Heart right ventricle (tissue), 16 donors: ENCODE results near the gene BAZ1B. TPM values are rescaled to one million over a fixed set of nuclear protein-coding genes. Genes with fewer than 3 reads are reported as not detected.
"Not testable (repeated sequence)": the region's sequence is repeated elsewhere in the genome, so short reads cannot be mapped to it uniquely, and the experiment has no call there.

Source experiments
- ATAC-seq, 8 donors: fragments of 200-7000 bp; cut with Tn5 transposase; one replicate each; pipeline ENCODE4 v1.9.1; 2020; ENCODE audit warnings: mild to moderate bottlenecking in 8 of 8, moderate library complexity in 8 of 8, moderate number of reproducible peaks in 1 of 8
- DNase-seq, 2 donors: peaks; one replicate each; pipeline ENCODE4 v3.0.0-alpha.2; 2020
- H3K27ac ChIP-seq, 10 donors: fragments of 200-600 bp; sonication (generic) in 2 of 10; one replicate each; pipeline versions ENCODE4 v1.5.0 to v1.8.0; 2020 to 2022; ENCODE audit warnings: mild to moderate bottlenecking in 3 of 10
- H3K27me3 ChIP-seq, 7 donors: fragments of 200-600 bp; one replicate each; pipeline ENCODE4 v1.8.0; 2021 to 2022; ENCODE audit warnings: mild to moderate bottlenecking in 2 of 7
- H3K36me3 ChIP-seq, 9 donors: fragments of 200-600 bp; sonication (generic) in 1 of 9; one replicate each; pipeline versions ENCODE4 v1.5.0 to v1.8.0; 2020 to 2022; ENCODE audit warnings: mild to moderate bottlenecking in 2 of 9
- H3K4me1 ChIP-seq, 9 donors: fragments of 200-600 bp; sonication (generic) in 1 of 9; one replicate each; pipeline versions ENCODE4 v1.5.0 to v1.8.0; 2020 to 2022; ENCODE audit warnings: mild to moderate bottlenecking in 4 of 9
- H3K4me3 ChIP-seq, 10 donors: fragments of 200-600 bp; sonication (generic) in 2 of 10; one replicate each; pipeline versions ENCODE4 v1.5.0 to v1.8.0; 2020 to 2022; ENCODE audit warnings: mild to moderate bottlenecking in 7 of 10, moderate library complexity in 2 of 10
- H3K9me3 ChIP-seq, 11 donors: fragments of 200-600 bp in 10 of 11; sonication (generic) in 2 of 11; one replicate each; pipeline versions ENCODE4 v1.5.0 to v1.8.0; 2013 to 2022; ENCODE audit warnings: mild to moderate bottlenecking in 2 of 11, control low read depth in 1 of 11, moderate library complexity in 1 of 11
- CTCF ChIP-seq, 9 donors: fragments of 200-600 bp; sonication (generic) in 2 of 9; IDR thresholded peaks; one replicate each; pipeline versions ENCODE4 v1.5.0 to v1.8.0; 2021 to 2022; ENCODE audit warnings: antibody characterized with exemption in 9 of 9, mild to moderate bottlenecking in 5 of 9, moderate library complexity in 1 of 9
- WGBS, 2 donors: extraction: QIAGEN DNeasy Blood & Tissue Kit; methylation state at CpG; one replicate each; pipeline ENCODE4 v1.1.7; 2013; ENCODE audit warnings: inconsistent platforms in 1 of 2; 5-methylcytosine and 5-hydroxymethylcytosine counted together
- intact Hi-C, 10 donors: fragments of 100-400 bp; cut with DNase I; formaldehyde crosslinking; loops; one replicate each; pipeline versions ENCODE4 v1.11.1 to v1.14.2; 2022
- polyA plus RNA-seq, 2 donors: library from polyadenylated mRNA; stranded (reverse); fragments of 200-250 nt; gene quantifications; one replicate each; pipeline ENCODE4 v1.2.3, GENCODE V29; 2013
- total RNA-seq, 10 donors: library from RNA; stranded (reverse); fragmentation: NEBNext Ultra II Directional in 3 of 10; extraction: Animal tissue kit (Norgen Biotek cat#: 25700) in 3 of 10; gene quantifications; one replicate each; pipeline versions ENCODE4 v1.2.1 to v1.2.4, GENCODE V29; 2021 to 2023
- donor health status: Arrhythmogenic right ventricular cardiomyopathy.
- donor health status: ischemic (EF 13 %, LVEDD 7.1; RV severe dilation, severe dysfunction).
- donor health status: healthy with polysubstance abuse.
- donor health status: DM: no; HTN: yes; CAD: no.
- donor health status: DM: no; HTN: no; CAD: no.
- donor health status: ischemic (EF 25% LVEDD 6.9; RV normal size, moderate dysfunction).
- donor health status: ischemic (EF 25% LVEDD 5.7; RV mildly dilated, moderate dysfunction).
- donor health status: healthy.
- donor health status: DM: yes; HTN: yes; CAD: no.
- donor health status: Ischemic cardiomyopathy.
- donor health status: ischemic (EF 35%, LVEDD 5.7; RV mildly dilated, moderate dysfunction).
- donor health status: nonischemic (EF 11% LVEDD 7.7; RV severe dilation, severe dysfunction).
- donor health status: DM: yes; HTN: yes; CAD: no.
- donor health status: PGD.
- donor health status: ischemic (EF 29% LVEDD 5.4; RV normal size, mild dysfunction).
- donor health status: nonischemic (EF 23%, LVEDD 6.1; RV moderate dilation, normal function).

BAZ1B gene
- total and polyA plus RNA-seq, 12 donors, result 11.7 to 49.9 (median 39.5) TPM

- Histone ChIP-seq H3K27me3 (no peaks in the 10 kb centered on the region), H3K4me1 (no peaks in the 10 kb centered on the region), H3K9me3 (no peaks in the 10 kb centered on the region), H3K36me3 (peaks cover 0 to 100% (median 71%) of the 10 kb centered on the region in 9 donors), H3K27ac (no peak overlapping the region), H3K4me3 (no peak overlapping the region)
- WGBS, 2 donors, result 95 to 97% methylated on average over 7 of the region's 7 CpGs
- no peak for DNase-seq
- no peak for ATAC-seq
- TF ChIP-seq CTCF (IDR thresholded peaks at IDR 0.05), result no peak
- intact Hi-C loops, result no loop called here
Measured at GRCh38 chr7:73496626-73497025, 25.5 kb downstream of the BAZ1B start.

- H3K36me3 ChIP-seq, result peaks cover 0 to 100% (median 63%) of the 10 kb centered on the region in 9 donors
- H3K4me1 ChIP-seq, DNase-seq, H3K4me3 ChIP-seq, H3K27ac ChIP-seq, intact Hi-C loops, ATAC-seq, H3K27me3 ChIP-seq, H3K9me3 ChIP-seq: not testable (repeated sequence)
- 92 to 97% methylated on average over 2 of the region's 2 CpGs for WGBS, 2 donors
Measured at GRCh38 chr7:73495507-73495906, 26.6 kb downstream of the BAZ1B start.

GRCh38 chr7:73489976-73490375 is 32.1 kb downstream of the BAZ1B start:
- no peak for DNase-seq
- H3K36me3 ChIP-seq, result peaks cover 0 to 100% (median 38%) of the 10 kb centered on the region in 9 donors
- H3K27ac ChIP-seq, result no peak overlapping the region
- TF ChIP-seq CTCF (IDR thresholded peaks at IDR 0.05), result no peak
- H3K27me3 ChIP-seq, result no peaks in the 10 kb centered on the region
- no peaks in the 10 kb centered on the region for H3K9me3 ChIP-seq
- intact Hi-C loops, result no loop called here
- no peak for ATAC-seq
- no peak overlapping the region for H3K4me3 ChIP-seq
- H3K4me1 ChIP-seq, result no peaks in the 10 kb centered on the region

GRCh38 chr7:73487486-73487885 is 34.6 kb downstream of the BAZ1B start:
- 95 to 98% methylated on average over 1 of the region's 1 CpG for WGBS, 2 donors
- H3K27ac ChIP-seq, result no peak overlapping the region
- H3K9me3 ChIP-seq, result no peaks in the 10 kb centered on the region
- H3K27me3 ChIP-seq, result no peaks in the 10 kb centered on the region
- DNase-seq (no peak), ATAC-seq (no peak)
- no peak for TF ChIP-seq CTCF (IDR thresholded peaks at IDR 0.05)
- intact Hi-C loops, result no loop called here
- H3K4me1 ChIP-seq, result peaks cover 0 to 10% (median 3%) of the 10 kb centered on the region in 9 donors
- no peak overlapping the region for H3K4me3 ChIP-seq
- peaks cover 0 to 100% (median 32%) of the 10 kb centered on the region in 9 donors for H3K36me3 ChIP-seq

GRCh38 chr7:73483171-73483570 is 38.9 kb downstream of the BAZ1B start:
- H3K4me3 ChIP-seq, result no peak overlapping the region
- H3K27ac ChIP-seq, result no peak overlapping the region
- ATAC-seq, result no peak
- intact Hi-C loops, result loop anchor here in 1 of 10 donors (5.0 kb wide), 1 partner anchor 314 kb away; no protein-coding TSS in a partner anchor
- H3K27me3 ChIP-seq, result no peaks in the 10 kb centered on the region
- peaks cover 0 to 99% (median 20%) of the 10 kb centered on the region in 9 donors for H3K36me3 ChIP-seq
- peaks cover 0 to 11% (median 4%) of the 10 kb centered on the region in 9 donors for H3K4me1 ChIP-seq
- no peak for DNase-seq
- TF ChIP-seq CTCF (IDR thresholded peaks at IDR 0.05), result no peak
- no peaks in the 10 kb centered on the region for H3K9me3 ChIP-seq
- WGBS, 2 donors, result 85 to 90% methylated on average over 1 of the region's 1 CpG
